GM18873 (cell line): ENCODE data around the gene GINS1.
A peak's percentile ranks its signal among the peaks of the same experiment; 100 is the strongest.
"Not testable (repeated sequence)": the region's sequence is repeated elsewhere in the genome, so short reads cannot be mapped to it uniquely, and the experiment has no call there.

Experiments used
- ATAC-seq: cut with Tn5 transposase; IDR thresholded peaks from one replicate; pipeline ENCODE4 v1.9.1; 2021; ENCODE audit warnings: mild to moderate bottlenecking, moderate library complexity, moderate number of reproducible peaks; ENCODE audit not compliant: unreplicated experiment, low FRiP score

GINS1 gene

GRCh38 chr20:25389401-25389857 lies 18.0 kb upstream of the GINS1 start:
- no peak for ATAC-seq

- ATAC-seq: peak; percentile 24
Observed at GRCh38 chr20:25389858-25390537, 17.5 kb upstream of the GINS1 start.

GRCh38 chr20:25390538-25391528 lies 16.6 kb upstream of the GINS1 start, which contains the start of gene ABHD12:
ABHD12 (minus strand) TSS chr20:25390835; CDS start chr20:25390703, 132 bp downstream.
- peak; percentile 90 for ATAC-seq

GRCh38 chr20:25394276-25394675 lies 13.2 kb upstream of the GINS1 start:
- no peak for ATAC-seq

GRCh38 chr20:25394996-25395395 lies 12.5 kb upstream of the GINS1 start:
- ATAC-seq: no peak

GRCh38 chr20:25397096-25397495 lies 10.4 kb upstream of the GINS1 start:
- no peak for ATAC-seq

GRCh38 chr20:25397821-25398220 lies 9.7 kb upstream of the GINS1 start:
- no peak for ATAC-seq

GRCh38 chr20:25398376-25399036 lies 9.0 kb upstream of the GINS1 start:
- ATAC-seq: no peak

- no peak for ATAC-seq
Observed at GRCh38 chr20:25399037-25399430, 8.4 kb upstream of the GINS1 start.

GRCh38 chr20:25400291-25400732 lies 7.2 kb upstream of the GINS1 start:
- not testable (repeated sequence) for ATAC-seq

- no peak for ATAC-seq
Observed at GRCh38 chr20:25402583-25402982, 4.9 kb upstream of the GINS1 start.

- no peak for ATAC-seq
Observed at GRCh38 chr20:25408170-25408547, 686 bp downstream of the GINS1 start.

- ATAC-seq: no peak
Observed at GRCh38 chr20:25408890-25409289, 1.4 kb downstream of the GINS1 start.

- ATAC-seq: no peak
Observed at GRCh38 chr20:25418776-25419175, 11.3 kb downstream of the GINS1 start.

GRCh38 chr20:25421102-25421501 lies 13.6 kb downstream of the GINS1 start:
- ATAC-seq: no peak

GRCh38 chr20:25422032-25422431 lies 14.6 kb downstream of the GINS1 start:
- no peak for ATAC-seq

GRCh38 chr20:25424536-25424935 lies 17.1 kb downstream of the GINS1 start:
- no peak for ATAC-seq

GRCh38 chr20:25437153-25437581 lies 29.7 kb downstream of the GINS1 start:
- no peak for ATAC-seq

- ATAC-seq: no peak
Observed at GRCh38 chr20:25439328-25439727, 31.9 kb downstream of the GINS1 start.

GRCh38 chr20:25444556-25444955 lies 37.1 kb downstream of the GINS1 start:
- ATAC-seq: no peak

- ATAC-seq: no peak
Observed at GRCh38 chr20:25447671-25448070, 40.2 kb downstream of the GINS1 start.
